HG03571 (cell line): ENCODE data around the gene CFAP97D2.
"Not testable (repeated sequence)": the region's sequence is repeated elsewhere in the genome, so short reads cannot be mapped to it uniquely, and the experiment has no call there.

Experiments used
- ATAC-seq: cut with Tn5 transposase; IDR thresholded peaks from one replicate; pipeline ENCODE4 v1.9.1; 2021; ENCODE audit not compliant: unreplicated experiment

Gene CFAP97D2

GRCh38 chr13:114157869-114158495 lies 21.1 kb upstream of the CFAP97D2 start:
- ATAC-seq = no peak

- ATAC-seq = not testable (repeated sequence)
Measured at GRCh38 chr13:114158869-114159666, 20.0 kb upstream of the CFAP97D2 start.

- ATAC-seq = no peak
Measured at GRCh38 chr13:114161028-114161556, 18.0 kb upstream of the CFAP97D2 start.

GRCh38 chr13:114161644-114162532 lies 17.2 kb upstream of the CFAP97D2 start:
- ATAC-seq = no peak

DNA sequence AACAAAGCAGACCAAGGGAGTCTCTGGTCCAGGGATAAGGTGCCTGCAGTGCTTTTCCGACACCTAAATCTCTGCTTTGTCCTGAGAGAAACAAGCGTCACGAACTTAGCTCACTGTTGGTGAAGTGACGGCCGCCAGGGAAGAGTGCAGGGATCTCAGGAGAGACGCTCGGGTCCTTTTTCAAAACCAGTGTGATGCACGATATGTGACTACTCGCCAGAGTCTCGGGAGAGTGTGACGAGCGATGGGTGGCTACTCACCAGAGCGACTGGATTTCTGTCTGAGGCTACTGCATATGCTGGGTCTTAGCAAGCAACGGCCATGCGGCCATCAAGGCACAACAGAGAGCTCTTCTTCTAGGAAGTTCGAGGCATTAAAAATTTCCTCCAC lies 16.5 kb upstream of the CFAP97D2 start:
- no peak for ATAC-seq

- ATAC-seq = no peak
Measured at GRCh38 chr13:114164053-114164452, 15.0 kb upstream of the CFAP97D2 start.

DNA sequence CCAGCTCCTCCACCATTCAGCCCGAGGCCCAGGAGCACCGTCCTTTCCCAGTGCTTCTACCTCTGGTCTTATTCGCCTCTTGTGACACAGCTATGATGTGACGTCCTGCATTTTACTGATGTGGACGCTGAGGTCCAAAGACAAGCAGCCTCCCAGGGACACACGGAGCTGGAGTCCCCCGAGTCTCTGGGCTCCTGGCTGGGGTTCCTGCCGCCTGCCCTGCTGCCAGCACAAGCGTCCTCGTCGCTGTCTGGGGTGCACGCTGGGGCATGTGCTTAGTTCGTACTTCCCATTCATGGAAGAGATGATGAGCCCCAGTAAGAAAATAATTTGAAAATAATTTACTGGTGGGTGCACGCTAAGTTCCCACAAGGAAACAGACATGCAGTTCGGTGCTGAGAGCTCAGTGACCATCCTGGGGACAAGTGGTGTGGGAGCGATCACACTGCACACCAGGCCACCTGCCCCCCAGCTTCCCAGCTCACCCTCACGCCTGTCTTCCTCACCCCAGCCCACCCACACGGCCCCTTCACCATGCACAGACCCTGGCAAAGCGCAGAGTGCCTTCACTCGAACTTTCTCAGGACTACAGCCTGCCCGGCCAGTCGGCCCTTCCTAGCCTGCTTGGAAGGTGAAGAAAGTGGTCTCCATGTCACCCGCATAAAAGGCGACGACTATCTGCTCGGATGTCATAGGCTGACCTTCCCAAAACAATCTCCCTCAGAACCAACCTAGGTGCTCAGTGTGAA lies 14.2 kb upstream of the CFAP97D2 start:
- no peak for ATAC-seq

DNA sequence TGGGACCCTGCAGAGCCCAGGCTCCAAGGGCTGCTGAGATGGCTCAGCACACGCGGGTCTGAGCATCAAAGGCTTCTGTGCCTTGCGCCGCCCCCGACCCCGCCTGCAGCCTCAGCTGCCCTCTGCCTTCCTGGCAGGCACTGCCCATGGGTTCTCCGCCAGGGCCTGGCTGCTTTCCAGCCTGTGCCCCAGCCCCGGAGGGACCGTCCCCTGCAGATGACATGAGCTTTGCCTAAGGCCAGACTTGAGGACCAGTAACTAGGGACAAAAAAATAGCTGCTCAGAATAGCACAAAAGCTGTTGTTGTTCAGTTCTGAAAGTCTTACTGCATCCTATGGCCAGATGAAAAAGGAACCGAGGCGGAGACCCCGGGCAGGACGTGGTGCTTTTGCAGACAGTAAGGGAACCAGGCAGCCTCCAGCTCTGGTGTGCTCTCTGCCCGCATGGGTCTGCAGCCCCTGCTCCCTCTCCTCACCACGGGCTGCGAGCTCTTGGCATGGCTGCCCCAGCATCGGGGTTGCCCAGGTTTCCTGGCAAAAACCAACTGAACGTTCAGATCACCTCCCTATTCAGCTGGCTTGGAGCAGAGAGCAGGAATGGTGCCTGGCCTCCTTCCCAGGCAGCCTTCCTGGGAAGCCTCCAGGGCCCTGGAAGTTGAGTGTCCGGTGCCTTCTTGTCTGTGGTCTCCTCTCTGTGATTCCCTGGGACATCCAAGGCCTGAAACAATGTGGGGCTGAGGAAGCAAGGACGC lies 12.5 kb upstream of the CFAP97D2 start:
- ATAC-seq = no peak

DNA sequence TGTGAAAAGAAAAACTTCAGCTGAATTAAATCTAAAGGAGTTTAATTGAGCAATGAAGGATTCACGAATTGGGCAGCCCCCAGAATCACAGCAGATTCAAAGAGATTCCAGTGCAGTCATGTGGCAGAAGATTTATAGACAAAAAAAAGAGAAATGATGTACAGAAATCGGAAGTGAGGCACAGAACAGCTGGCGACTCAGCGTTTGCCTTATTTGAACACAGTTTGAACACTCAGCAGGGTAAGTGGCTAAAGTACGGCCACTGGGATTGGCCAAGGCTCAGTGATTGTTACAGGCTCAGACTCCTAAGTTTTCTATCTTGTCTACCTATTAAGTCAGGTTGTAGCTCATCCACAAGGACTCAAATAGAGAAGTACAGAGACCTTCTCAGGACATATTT lies 11.6 kb upstream of the CFAP97D2 start:
- no peak for ATAC-seq

DNA sequence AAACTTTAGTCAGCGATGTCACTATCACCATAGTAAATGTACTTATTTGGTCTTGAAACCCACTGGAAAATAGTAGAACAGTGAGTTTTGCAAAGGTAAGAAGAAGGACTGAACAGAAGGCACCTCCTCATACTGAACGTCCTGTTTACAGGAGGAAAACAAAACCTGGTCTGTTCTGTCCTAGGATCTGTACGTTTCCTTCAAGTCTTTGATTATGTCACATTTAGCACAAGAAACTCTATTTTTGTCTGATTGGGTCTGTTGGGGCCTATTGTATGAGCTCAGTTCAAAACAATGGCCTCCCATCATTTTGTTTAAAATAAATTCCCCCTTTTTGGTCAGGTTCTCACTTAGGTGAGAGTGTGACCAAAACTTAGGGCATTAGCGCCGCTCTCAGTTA lies 11.2 kb upstream of the CFAP97D2 start:
- ATAC-seq = no peak

- ATAC-seq = no peak
Measured at GRCh38 chr13:114173272-114173671, 5.8 kb upstream of the CFAP97D2 start.

- no peak for ATAC-seq
Measured at GRCh38 chr13:114173745-114174144, 5.3 kb upstream of the CFAP97D2 start.

- no peak for ATAC-seq
Measured at GRCh38 chr13:114174529-114174961, 4.5 kb upstream of the CFAP97D2 start.

DNA sequence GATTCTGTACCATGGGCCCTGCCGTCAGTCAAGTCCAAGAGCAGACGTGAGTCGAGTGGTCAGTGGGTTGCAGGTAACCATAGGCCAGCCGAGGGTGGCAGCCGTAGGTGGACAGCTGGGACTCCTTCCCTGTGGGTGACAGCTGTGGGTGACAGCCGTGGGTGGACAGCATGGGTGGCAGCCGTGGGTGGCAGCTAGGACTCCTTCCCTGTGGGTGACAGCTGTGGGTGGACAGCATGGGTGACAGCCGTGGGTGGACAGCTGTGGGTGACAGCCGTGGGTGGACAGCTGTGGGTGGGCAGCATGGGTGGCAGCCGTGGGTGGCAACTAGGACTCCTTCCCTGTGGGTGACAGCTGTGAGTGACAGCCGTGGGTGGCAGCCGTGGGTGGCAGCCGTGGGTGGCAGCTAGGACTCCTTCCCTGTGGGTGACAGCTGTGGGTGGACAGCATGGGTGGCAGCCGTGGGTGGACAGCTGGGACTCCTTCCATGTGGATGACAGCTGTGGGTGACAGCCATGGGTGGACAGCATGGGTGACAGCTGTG lies 2.6 kb upstream of the CFAP97D2 start:
- ATAC-seq = not testable (repeated sequence)

DNA sequence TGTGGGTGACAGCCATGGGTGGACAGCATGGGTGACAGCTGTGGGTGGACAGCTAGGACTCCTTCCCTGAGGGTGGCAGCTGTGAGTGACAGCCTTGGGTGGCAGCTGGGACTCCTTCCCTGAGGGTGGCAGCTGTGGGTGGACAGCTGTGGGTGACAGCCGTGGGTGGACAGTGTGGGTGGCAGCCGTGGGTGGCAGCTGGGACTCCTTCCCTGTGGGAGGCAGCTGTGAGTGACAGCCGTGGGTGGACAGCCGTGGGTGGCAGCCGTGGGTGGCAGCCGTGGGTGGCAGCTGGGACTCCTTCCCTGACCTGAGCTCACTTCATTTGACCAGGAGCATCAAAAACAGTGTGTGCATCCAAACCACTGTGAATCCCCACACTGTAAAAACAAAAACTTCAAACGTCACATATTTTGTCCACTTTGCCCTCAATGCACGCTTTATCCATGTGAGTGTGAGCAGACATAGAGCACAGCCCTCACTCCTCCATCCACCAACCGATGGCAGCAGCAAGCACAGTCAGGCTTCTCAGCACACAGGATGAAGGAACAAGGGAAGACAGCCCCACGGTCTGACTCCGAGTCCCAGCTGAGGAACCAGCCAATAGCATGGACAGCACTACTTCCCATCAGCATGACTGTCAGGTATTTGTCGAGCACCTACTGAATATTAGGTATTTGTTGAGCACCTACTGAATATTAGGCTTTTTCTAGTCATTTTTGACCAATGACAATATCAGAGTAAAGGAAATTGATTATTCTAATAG lies 1.6 kb upstream of the CFAP97D2 start:
- no peak for ATAC-seq

- no peak for ATAC-seq
Measured at GRCh38 chr13:114185182-114185971, 6.3 kb downstream of the CFAP97D2 start.

DNA sequence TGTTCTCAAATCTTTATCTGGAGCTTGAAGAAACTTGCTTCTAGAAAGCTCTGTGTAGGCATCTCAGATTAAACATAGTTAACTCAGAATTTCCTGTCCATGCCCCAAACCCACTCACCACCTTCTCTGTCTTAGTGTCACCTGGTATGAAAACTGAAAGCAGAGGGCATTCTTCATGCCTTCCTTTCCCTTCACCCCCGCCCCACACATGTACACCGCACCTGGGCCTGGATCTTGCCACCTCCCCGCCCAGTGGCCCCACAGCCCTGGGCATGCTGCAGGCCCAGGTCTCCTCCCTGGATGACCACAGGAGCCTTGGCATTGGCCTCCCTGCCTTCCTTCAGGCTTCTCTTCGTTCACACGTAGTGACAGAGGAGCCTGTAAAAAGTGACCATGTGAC lies 15.8 kb downstream of the CFAP97D2 start:
- ATAC-seq = no peak

GRCh38 chr13:114196629-114197028 lies 17.6 kb downstream of the CFAP97D2 start:
- no peak for ATAC-seq
